Measurements from ENCODE around the gene MIB2.

GRCh38 chr1:1594602-1595260, 20.6 kb upstream of the MIB2 start:
- TF ChIP-seq CTCF (IDR thresholded peaks at IDR 0.05; ENCODE audit: poor library complexity): no peak
- no peak for TF ChIP-seq EZH2phosphoT487 (IDR thresholded peaks at IDR 0.05; ENCODE audit: low read depth, severe bottlenecking, unreplicated experiment)
- no peak for TF ChIP-seq EZH2 (IDR thresholded peaks at IDR 0.05; ENCODE audit: borderline replicate concordance)

All from hepatocyte (in vitro differentiated cells).